ENCODE measurements around the gene LRRC46.

LRRC46 gene

DNA sequence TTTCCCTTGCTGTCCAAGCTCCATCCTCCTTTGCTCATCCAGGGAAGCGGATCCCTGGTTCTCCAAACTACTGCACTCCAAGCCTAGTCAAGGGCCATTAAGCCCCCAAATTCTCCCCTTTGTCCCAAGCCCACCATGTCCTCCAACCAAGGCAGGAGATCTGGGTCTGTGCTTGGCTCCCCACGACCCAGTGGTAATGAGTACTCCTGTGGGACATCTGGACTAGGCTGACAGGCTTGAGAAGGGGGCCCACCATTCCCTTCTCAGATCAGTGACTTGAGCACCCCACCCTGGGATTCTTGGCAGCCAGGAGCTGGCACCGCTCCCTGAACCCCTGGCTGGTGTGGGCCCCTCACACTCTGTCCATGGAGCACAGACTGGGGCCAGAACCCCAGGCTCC lies 27.0 kb upstream of the LRRC46 start:
- no peaks in the 10 kb centered on the region for H3K9me3 Mint-ChIP-seq
- no peaks in the 10 kb centered on the region for H3K4me1 Mint-ChIP-seq (ENCODE audit: low read depth)
- H3K27ac Mint-ChIP-seq, result no peak overlapping the region
- H3K36me3 Mint-ChIP-seq (ENCODE audit: low read depth), result peaks cover 14% of the 10 kb centered on the region
- no peak overlapping the region for H3K4me3 Mint-ChIP-seq
- no peaks in the 10 kb centered on the region for H3K27me3 Mint-ChIP-seq

DNA sequence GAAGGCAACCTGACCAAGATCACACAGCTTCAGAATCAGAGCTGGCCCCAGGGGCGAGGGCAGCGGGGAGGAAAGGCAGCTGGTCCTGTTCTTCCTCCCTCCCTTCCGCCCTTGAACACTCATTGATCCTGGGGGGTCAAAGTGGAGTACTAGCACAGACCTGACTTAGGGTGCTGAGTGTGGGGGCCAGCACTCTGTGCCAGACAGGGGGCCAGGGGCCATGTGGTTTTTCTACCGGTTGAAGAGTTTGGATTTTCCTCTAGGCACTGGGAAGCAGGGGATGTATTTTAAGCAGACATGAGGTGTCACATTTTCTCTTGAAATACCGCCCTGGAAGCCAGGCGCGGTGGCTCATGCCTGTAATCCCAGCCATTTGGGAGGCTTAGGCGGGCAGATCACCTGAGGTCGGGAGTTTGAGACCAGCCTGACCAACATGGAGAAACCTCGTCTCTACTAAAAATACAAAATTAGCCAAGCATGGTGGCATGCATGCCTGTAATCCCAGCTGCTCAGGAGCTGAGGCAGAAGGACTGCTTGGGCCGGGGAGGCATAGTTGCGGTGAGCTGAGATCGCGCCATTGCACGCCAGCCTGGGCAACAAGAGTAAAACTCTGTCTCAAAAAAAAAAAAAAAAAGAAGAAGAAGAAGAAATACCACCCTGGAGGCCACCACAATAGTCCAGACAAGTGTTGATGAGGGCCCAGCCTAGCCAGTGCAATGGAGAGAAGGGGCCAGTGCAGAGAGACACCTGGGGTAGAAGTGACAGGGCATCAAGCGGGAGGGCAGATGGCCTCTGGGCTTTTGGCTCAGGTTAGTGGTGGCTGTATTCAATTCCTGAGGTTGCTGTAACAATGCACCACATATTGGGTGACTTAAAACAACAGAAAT lies 25.2 kb upstream of the LRRC46 start:
- Mint-ChIP-seq H3K27ac (no peak overlapping the region), H3K27me3 (no peaks in the 10 kb centered on the region), H3K4me3 (no peak overlapping the region), H3K4me1 (ENCODE audit: low read depth) (peaks cover 8% of the 10 kb centered on the region), H3K9me3 (no peaks in the 10 kb centered on the region), H3K36me3 (ENCODE audit: low read depth) (peaks cover 26% of the 10 kb centered on the region)

DNA sequence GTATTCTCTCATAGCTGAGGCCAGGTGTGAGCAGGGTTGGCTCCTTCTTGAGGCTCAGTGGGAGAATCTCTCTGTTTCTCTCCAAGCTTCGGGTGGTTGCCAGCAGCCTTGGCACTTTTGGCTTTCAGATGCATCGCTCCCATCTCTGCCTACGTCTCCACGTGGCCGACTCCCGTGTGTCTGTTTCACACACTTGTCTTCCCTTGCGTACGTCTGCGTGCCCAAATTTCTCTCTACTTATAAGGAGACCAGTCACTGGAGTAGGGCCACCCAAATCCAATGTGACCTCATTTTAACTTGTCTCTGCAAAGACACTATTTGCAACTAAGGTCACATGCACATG lies 24.6 kb upstream of the LRRC46 start:
- peaks cover 32% of the 10 kb centered on the region for H3K36me3 Mint-ChIP-seq (ENCODE audit: low read depth)
- H3K4me1 Mint-ChIP-seq (ENCODE audit: low read depth), result peaks cover 14% of the 10 kb centered on the region
- no peak overlapping the region for H3K4me3 Mint-ChIP-seq
- no peaks in the 10 kb centered on the region for H3K27me3 Mint-ChIP-seq
- no peak overlapping the region for H3K27ac Mint-ChIP-seq
- H3K9me3 Mint-ChIP-seq, result no peaks in the 10 kb centered on the region

DNA sequence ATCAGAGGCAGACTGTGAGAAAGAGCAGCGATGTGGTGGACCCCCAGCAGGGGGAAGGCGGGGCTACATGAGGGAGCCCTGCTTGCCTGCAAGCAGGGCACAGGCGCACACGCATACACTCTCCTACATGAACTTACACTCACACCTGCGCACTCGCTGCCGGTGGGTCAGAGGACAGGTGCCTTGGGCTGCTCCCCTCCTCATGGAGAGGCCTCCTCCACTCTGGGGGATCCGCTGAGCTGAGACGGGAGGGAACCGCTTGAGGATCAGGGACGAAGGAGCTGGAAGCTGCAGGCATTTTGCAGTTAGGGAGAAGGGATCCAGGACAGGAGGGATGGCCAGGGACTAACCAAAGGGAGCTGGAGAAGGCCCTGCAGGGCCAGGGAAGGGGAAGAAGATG lies 24.0 kb upstream of the LRRC46 start:
- H3K4me3 Mint-ChIP-seq, result no peak overlapping the region
- H3K9me3 Mint-ChIP-seq, result no peaks in the 10 kb centered on the region
- no peaks in the 10 kb centered on the region for H3K27me3 Mint-ChIP-seq
- peaks cover 14% of the 10 kb centered on the region for H3K4me1 Mint-ChIP-seq (ENCODE audit: low read depth)
- peaks cover 38% of the 10 kb centered on the region for H3K36me3 Mint-ChIP-seq (ENCODE audit: low read depth)
- H3K27ac Mint-ChIP-seq, result no peak overlapping the region

DNA sequence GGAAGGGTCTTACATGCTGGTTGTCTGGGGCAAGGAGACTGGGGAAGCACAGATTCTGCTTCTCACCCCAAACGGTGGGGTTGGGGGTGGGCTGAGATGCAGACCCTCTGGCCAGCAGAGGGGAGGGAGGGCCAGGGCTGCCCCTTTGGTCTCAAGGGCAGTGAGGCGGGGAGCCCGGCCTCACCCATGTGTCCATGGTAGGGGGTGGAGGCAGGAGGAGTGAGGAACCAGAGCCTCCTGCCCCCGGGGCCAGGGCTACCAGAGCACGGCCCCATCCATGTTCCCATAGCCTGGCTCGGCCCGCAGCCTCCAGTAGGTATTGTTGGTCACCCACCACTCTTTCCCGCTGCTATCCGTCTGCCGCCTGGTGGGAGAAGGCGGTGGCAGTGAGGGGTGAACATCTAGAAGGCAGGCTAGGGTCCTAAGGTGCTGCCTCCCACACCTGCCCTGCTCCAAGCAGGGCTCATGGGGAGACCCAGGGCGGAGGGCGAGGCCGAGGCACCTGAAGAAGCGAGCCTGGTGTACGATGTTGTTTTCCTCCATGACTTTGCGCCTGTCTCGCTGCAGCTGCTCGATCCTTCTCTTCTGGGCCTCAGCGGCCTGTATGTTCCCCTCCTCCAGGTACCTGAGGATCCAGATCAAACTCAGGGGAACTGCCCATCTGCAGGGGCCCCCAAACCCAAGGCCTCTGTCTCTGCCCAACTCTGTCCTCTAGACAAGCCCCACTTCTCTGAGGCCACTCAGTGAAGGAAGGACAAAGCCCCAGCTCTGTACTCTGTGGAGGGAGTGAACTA lies 23.2 kb upstream of the LRRC46 start:
- Mint-ChIP-seq H3K36me3 (ENCODE audit: low read depth) (peaks cover 46% of the 10 kb centered on the region), H3K27ac (no peak overlapping the region), H3K9me3 (no peaks in the 10 kb centered on the region), H3K4me1 (ENCODE audit: low read depth) (peaks cover 14% of the 10 kb centered on the region), H3K4me3 (no peak overlapping the region), H3K27me3 (no peaks in the 10 kb centered on the region)

DNA sequence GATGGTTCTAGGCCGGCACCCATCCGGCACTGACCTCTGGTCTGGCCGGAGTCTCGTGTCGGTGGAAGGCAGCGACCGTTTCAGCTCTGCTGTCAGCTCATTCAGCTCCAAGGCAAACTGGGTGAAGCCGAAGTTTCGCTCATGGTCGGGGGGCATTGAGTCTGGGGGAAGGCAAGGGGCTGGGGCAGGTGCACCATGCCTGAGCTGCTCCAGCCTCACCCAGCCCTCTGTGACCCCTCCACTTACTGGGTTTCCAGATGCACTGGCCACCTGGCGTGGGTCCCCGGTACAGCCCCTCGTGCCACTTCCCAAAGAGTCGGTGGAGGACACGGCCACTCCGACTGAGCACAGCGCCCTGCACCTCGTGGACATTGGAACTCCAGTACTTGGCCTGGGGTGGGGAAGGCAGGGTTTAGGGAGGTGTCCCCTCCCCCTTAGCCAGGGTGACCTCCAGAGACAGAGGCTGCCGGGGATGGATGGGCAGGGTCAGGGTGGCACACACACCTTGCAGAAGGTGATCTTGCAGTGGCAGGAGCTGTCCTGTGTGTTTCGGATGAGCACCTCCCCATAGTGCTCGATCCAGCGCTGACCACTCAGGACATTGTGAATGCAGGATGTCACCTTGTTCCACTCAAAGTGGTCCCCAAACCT lies 22.5 kb upstream of the LRRC46 start:
- Mint-ChIP-seq H3K4me1 (ENCODE audit: low read depth) (peaks cover 14% of the 10 kb centered on the region), H3K36me3 (ENCODE audit: low read depth) (peaks cover 46% of the 10 kb centered on the region), H3K9me3 (no peaks in the 10 kb centered on the region), H3K4me3 (no peak overlapping the region), H3K27me3 (no peaks in the 10 kb centered on the region), H3K27ac (no peak overlapping the region)

DNA sequence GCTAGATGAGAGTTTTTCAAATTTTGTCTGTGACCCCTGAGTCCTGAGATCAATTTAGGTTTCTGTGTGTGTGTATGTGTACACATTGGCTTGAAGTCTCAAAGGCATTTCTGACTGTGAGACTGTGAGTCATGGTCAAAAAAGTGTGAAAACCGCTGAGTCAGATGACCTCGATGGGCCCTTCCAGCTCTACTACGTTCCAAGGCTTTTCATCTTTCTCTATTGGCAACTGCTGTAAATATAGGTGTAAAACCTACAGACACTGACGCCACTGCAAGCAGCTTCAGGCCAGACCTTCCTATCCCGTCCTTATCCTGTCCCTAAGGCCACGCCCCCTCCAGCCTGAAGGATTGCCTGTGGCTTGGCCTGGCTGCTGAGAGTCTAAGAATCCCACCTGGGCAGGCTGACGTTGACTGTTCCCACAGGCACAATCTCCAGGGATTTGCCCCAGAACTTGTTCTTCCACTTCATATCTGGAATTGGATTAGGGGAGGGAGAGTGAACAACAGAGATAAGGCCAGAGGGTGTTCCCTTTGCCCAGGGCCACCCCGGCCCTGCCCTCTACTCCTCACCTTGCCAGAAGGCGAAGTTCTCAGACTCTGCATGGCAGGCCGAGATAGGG lies 21.2 kb upstream of the LRRC46 start:
- H3K27me3 Mint-ChIP-seq, result no peaks in the 10 kb centered on the region
- H3K4me1 Mint-ChIP-seq (ENCODE audit: low read depth), result peaks cover 14% of the 10 kb centered on the region
- H3K27ac Mint-ChIP-seq, result no peak overlapping the region
- H3K36me3 Mint-ChIP-seq (ENCODE audit: low read depth), result peaks cover 46% of the 10 kb centered on the region
- no peak overlapping the region for H3K4me3 Mint-ChIP-seq
- H3K9me3 Mint-ChIP-seq, result no peaks in the 10 kb centered on the region

DNA sequence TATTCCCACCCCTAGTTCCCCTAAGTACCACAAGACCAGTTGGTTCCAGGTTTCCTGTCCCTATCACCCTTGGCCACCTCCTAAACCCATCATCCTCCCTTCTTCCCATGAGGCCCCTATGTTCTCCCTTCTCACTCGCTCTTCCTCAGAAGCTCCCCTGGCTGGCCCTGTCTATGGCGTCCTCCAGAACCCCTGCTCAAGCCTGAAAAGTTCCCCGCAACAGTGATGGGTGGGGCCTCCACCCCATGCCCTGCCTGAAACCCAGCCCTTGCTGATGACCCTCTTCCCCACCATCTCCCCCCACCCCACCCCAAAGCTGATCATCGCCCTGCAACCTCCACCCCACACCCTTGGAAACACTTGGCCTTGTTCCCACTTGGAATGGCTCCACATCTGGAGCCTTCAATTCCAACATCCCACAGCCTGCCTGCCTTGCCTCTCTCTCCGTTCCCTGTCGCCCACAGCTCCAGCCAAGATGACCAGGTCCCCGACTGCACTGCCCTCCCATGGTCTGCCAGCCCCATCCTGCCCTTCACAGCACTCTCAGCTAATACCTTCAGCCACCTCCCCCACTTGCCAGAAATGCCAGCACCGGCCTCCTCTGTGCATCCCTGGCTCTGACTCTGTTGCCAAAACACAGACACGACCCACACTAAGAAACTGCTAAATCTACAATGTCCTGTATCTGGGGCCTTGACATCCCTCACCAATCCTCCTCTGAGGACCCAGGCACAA lies 20.4 kb upstream of the LRRC46 start:
- Mint-ChIP-seq H3K9me3 (no peaks in the 10 kb centered on the region), H3K27ac (peak overlapping the region; percentile 22)

DNA sequence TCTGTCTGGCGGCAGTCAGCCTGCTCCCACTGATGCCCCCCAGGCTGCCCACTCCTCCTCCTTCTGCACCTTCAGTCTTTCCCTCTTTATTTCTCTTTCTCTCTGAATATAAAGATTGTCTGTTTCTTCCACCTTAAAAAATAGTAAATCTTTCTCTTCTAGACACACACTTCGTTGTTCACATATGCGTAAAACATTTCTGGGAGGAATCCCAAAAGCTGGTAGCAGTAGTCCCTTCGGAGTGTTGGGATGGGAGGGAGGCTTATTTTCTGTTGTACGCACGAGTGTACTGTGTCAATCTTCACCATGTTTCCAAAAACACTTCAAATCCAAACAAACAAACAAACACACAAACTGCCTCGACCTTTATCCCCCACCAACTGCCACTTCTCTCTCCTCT lies 19.8 kb upstream of the LRRC46 start:
- no peak overlapping the region for H3K4me3 Mint-ChIP-seq
- no peaks in the 10 kb centered on the region for H3K27me3 Mint-ChIP-seq
- H3K9me3 Mint-ChIP-seq, result no peaks in the 10 kb centered on the region
- H3K4me1 Mint-ChIP-seq (ENCODE audit: low read depth), result peaks cover 14% of the 10 kb centered on the region
- H3K36me3 Mint-ChIP-seq (ENCODE audit: low read depth), result peaks cover 47% of the 10 kb centered on the region
- peak overlapping the region; percentile 41 for H3K27ac Mint-ChIP-seq

More for the DNA sequence above, 20.4 kb upstream of the LRRC46 start:
- H3K27me3 Mint-ChIP-seq, result no peaks in the 10 kb centered on the region
- peaks cover 46% of the 10 kb centered on the region for H3K36me3 Mint-ChIP-seq (ENCODE audit: low read depth)
- H3K4me3 Mint-ChIP-seq, result no peak overlapping the region
- peaks cover 14% of the 10 kb centered on the region for H3K4me1 Mint-ChIP-seq (ENCODE audit: low read depth)

DNA sequence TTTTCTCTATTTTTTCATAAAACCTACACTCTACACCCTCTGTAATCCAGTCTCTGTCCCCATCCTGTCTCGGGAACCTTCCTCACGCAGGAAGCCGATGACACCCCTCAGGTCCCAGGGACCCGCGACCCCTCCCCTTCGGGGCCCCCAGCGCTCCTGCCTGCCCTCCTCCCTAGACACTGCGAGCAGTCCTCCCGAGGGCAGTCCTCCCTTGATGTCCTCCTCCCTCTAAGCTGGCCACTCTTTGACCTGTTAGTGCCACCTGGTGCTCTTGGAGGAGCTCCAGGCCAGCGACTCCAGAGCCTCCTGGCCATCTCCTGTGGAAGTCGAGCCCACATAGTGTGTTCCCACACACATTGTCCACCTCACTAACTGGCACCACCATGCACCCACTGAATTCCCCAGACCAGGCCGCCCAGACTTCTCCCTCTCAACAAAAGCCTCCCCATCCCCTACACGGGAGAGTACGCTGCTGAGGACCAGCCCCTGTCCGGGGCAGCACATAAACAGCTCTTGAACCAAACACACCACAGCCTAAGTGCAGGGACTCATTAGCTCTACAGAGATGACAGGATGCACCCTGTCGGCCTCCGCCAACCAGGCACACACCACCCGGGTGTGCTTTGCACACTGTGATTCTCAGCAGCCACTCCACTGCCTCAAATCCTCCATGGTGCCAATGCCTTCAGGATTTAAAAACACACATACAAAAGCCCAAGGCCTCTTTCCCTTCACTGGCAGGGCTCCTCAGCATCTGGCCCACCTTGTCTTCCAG lies 19.1 kb upstream of the LRRC46 start:
- no peaks in the 10 kb centered on the region for H3K27me3 Mint-ChIP-seq
- H3K4me1 Mint-ChIP-seq (ENCODE audit: low read depth), result peaks cover 14% of the 10 kb centered on the region
- H3K27ac Mint-ChIP-seq, result peak overlapping the region; percentile 9
- no peaks in the 10 kb centered on the region for H3K9me3 Mint-ChIP-seq
- H3K36me3 Mint-ChIP-seq (ENCODE audit: low read depth), result peaks cover 46% of the 10 kb centered on the region
- no peak overlapping the region for H3K4me3 Mint-ChIP-seq

DNA sequence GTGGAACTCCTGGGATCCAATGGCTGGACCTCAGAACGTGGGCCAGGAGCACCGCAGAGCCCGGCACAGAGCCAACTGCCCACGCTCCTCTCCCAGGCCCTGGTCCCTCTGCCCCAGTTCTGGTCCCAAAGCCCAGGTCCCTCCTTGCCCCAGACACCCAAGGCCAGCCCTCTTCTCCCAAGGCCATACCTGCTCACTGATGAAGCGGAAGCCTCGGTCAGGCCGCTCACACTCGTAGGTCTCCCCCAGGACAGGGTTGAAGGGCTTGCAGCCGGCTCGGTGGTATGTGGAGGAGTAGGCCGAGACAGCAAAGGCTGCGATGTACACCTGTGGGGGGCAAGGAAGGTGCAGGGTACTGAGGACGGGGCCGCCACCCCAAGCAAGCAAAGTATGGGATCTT lies 18.4 kb upstream of the LRRC46 start:
- peaks cover 45% of the 10 kb centered on the region for H3K36me3 Mint-ChIP-seq (ENCODE audit: low read depth)
- H3K4me3 Mint-ChIP-seq, result no peak overlapping the region
- H3K4me1 Mint-ChIP-seq (ENCODE audit: low read depth), result peaks cover 14% of the 10 kb centered on the region
- no peaks in the 10 kb centered on the region for H3K9me3 Mint-ChIP-seq
- H3K27ac Mint-ChIP-seq, result no peak overlapping the region
- H3K27me3 Mint-ChIP-seq, result no peaks in the 10 kb centered on the region

DNA sequence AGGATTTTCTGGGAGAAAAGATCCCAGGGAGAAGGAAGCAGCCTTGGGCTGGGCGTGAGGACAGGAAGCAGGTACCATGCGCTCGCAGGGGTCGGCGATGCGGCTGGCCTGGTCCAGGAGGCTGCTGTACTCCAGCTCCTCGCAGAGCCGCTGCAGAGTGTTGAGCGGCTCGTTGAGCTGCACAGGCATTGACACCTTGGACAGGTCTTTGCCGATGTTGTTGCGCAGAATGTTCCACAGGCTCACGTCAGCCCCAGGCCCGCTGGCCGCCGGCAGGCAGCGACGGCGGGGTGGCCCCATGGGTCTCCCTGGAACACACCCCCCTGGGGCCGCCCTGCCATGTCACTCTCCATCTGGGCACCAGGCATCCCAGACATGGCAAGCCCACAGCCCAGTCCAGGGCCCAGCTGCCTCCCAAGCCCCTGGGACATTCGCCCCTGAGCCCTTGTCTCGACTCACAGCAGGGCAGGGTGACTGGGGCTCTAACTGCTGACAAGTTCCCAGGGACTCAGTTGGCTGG lies 17.9 kb upstream of the LRRC46 start:
- H3K4me3 Mint-ChIP-seq, result no peak overlapping the region
- H3K27me3 Mint-ChIP-seq, result no peaks in the 10 kb centered on the region
- H3K9me3 Mint-ChIP-seq, result no peaks in the 10 kb centered on the region
- H3K27ac Mint-ChIP-seq, result no peak overlapping the region
- peaks cover 14% of the 10 kb centered on the region for H3K4me1 Mint-ChIP-seq (ENCODE audit: low read depth)
- H3K36me3 Mint-ChIP-seq (ENCODE audit: low read depth), result peaks cover 45% of the 10 kb centered on the region

DNA sequence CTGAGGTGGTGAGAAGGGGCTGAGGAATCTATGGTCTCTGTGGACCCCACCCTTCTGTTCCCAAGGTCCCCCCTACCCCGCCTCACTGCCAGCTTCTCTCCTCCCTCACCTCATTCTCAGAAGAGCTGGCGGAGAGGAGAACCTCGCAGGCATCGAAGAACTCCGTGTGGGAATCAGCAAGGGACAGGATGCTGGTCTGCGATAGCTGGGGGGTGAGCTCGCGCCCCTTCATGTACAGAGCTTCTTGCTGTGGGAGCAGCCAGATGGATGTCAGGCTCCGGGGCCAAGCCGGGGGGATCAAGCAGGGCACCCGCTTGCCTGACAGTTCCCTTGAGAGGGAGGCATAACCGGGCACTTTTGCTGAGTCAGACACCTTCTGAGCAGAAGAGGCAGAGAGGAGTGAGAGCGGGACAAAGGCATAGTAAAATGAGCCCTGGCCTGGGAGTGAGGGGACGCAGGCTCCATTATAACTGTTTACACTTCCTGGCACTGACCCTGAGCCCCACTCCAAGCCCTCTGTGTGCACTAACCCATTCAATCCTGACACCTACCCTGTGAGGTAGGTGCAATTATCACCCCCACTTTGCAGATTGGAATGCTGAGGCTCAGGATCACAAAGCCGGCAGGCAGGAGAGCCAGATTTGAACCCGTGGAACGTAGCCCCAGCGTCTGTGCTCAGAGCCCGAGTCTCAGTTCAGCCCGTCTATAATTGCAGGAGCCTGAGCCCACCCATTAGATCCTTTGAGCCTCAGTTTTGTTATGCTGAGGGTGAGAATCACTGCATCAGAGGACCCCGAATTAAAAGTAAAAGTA lies 16.2 kb upstream of the LRRC46 start:
- Mint-ChIP-seq H3K27me3 (no peaks in the 10 kb centered on the region), H3K9me3 (no peaks in the 10 kb centered on the region), H3K27ac (no peak overlapping the region), H3K4me3 (no peak overlapping the region), H3K36me3 (ENCODE audit: low read depth) (peaks cover 34% of the 10 kb centered on the region), H3K4me1 (ENCODE audit: low read depth) (peaks cover 9% of the 10 kb centered on the region)

Data from stimulated activated naive CD8-positive, alpha-beta T cell treated with anti-CD3 and anti-CD28 coated beads, Interleukin-15, Interleukin-2, amounts not matched to agents 100 ng/mL and 50 ng/mL, for 24 hours (primary cell).